BLaER1 (cell line): ENCODE results near the gene TM9SF1.
A peak's percentile ranks its signal among the peaks of the same experiment; 100 is the strongest.

Source experiments
- H3K27ac ChIP-seq: shearing (Covaris generic); formaldehyde crosslinking; 2 replicates; pipeline ENCODE4 v1.8.1; 2022
- H3K27me3 ChIP-seq: shearing (Covaris generic); formaldehyde crosslinking; 2 replicates; pipeline ENCODE4 v1.8.1; 2022
- H3K36me3 ChIP-seq: shearing (Covaris generic); formaldehyde crosslinking; 2 replicates; pipeline ENCODE4 v1.8.1; 2022
- H3K4me1 ChIP-seq: shearing (Covaris generic); formaldehyde crosslinking; 2 replicates; pipeline ENCODE4 v1.8.1; 2022
- H3K4me2 ChIP-seq: shearing (Covaris generic); formaldehyde crosslinking; 2 replicates; pipeline ENCODE4 v1.8.1; 2022
- H3K4me3 ChIP-seq: shearing (Covaris generic); formaldehyde crosslinking; 2 replicates; pipeline ENCODE4 v1.8.1; 2022
- H3K9ac ChIP-seq: shearing (Covaris generic); formaldehyde crosslinking; 2 replicates; pipeline ENCODE4 v1.8.1; 2022
- H3K9me3 ChIP-seq: shearing (Covaris generic); formaldehyde crosslinking; 2 replicates; pipeline ENCODE4 v1.8.1; 2022
- H4K20me1 ChIP-seq: shearing (Covaris generic); formaldehyde crosslinking; 2 replicates; pipeline ENCODE4 v1.8.1; 2022
- Cebpa-rat ChIP-seq: shearing (Covaris generic); IDR thresholded peaks from 2 replicates; pipeline ENCODE4 v1.8.1; 2022

The TM9SF1 gene

GRCh38 chr14:24196071-24197055 is 1.1 kb upstream of the TM9SF1 start:
- Histone ChIP-seq H3K27ac (peak overlapping the region; percentile 99), H4K20me1 (no peaks in the 10 kb centered on the region)
- no peak for TF ChIP-seq Cebpa-rat

GRCh38 chr14:24194873-24195185 is 412 bp downstream of the TM9SF1 start:
- no peaks in the 10 kb centered on the region for H4K20me1 ChIP-seq
- peak overlapping the region; percentile 99 for H3K27ac ChIP-seq
- TF ChIP-seq Cebpa-rat, result no peak
- H3K9me3 ChIP-seq, result no peaks in the 10 kb centered on the region
- H3K9ac ChIP-seq, result peak overlapping the region; percentile 98
- H3K4me3 ChIP-seq, result peak overlapping the region; percentile 72
- H3K4me2 ChIP-seq, result peak overlapping the region; percentile 84
- no peaks in the 10 kb centered on the region for H3K27me3 ChIP-seq
- H3K4me1 ChIP-seq, result peaks cover 58% of the 10 kb centered on the region
- H3K36me3 ChIP-seq, result peaks cover 45% of the 10 kb centered on the region

More at GRCh38 chr14:24196071-24197055, 1.1 kb upstream of the TM9SF1 start:
- H3K4me2 ChIP-seq, result peak overlapping the region; percentile 84
- peak overlapping the region; percentile 98 for H3K9ac ChIP-seq
- peak overlapping the region; percentile 72 for H3K4me3 ChIP-seq
- H3K27me3 ChIP-seq, result no peaks in the 10 kb centered on the region
- peaks cover 58% of the 10 kb centered on the region for H3K4me1 ChIP-seq
- H3K36me3 ChIP-seq, result peaks cover 49% of the 10 kb centered on the region
- H3K9me3 ChIP-seq, result peaks cover 3% of the 10 kb centered on the region

- peak overlapping the region; percentile 98 for H3K9ac ChIP-seq
- peaks cover 40% of the 10 kb centered on the region for H3K36me3 ChIP-seq
- no peak overlapping the region for H3K27ac ChIP-seq
- H4K20me1 ChIP-seq, result no peaks in the 10 kb centered on the region
- peak overlapping the region; percentile 72 for H3K4me3 ChIP-seq
- no peaks in the 10 kb centered on the region for H3K27me3 ChIP-seq
- peak overlapping the region; percentile 84 for H3K4me2 ChIP-seq
- TF ChIP-seq Cebpa-rat, result no peak
- no peaks in the 10 kb centered on the region for H3K9me3 ChIP-seq
- H3K4me1 ChIP-seq, result peaks cover 62% of the 10 kb centered on the region
These were observed 912 bp downstream of the TM9SF1 start for GRCh38 chr14:24194186-24194872.

DNA sequence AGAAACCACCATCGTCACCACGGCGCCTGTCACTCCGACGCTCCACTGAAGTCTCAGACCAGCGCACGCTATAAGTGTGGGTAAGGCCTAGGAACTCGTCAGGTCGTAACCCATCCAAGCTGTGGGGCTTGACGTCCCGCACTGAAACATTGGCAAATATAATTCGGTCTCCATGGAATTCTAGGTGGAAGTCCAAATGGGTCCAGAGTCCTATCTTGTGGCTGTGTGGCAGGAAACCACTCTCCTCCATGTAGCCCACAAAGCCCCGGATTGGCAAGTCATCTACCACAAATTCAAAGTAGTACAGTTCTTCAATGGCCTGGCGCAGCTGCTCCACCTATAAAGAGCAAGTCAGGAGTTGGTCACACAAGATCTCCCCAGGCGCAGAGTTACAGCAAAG is 2.3 kb downstream of the TM9SF1 start:
- Histone ChIP-seq H3K4me3 (no peak overlapping the region), H3K4me1 (peaks cover 65% of the 10 kb centered on the region), H3K27ac (no peak overlapping the region), H3K27me3 (no peaks in the 10 kb centered on the region), H3K4me2 (peak overlapping the region; percentile 43), H3K9ac (no peak overlapping the region), H3K36me3 (peaks cover 29% of the 10 kb centered on the region), H4K20me1 (no peaks in the 10 kb centered on the region), H3K9me3 (no peaks in the 10 kb centered on the region)
- TF ChIP-seq Cebpa-rat, result no peak

GRCh38 chr14:24190416-24190815 is 4.8 kb downstream of the TM9SF1 start:
- H3K4me3 ChIP-seq, result no peak overlapping the region
- no peak overlapping the region for H3K27ac ChIP-seq
- H3K27me3 ChIP-seq, result no peaks in the 10 kb centered on the region
- H3K4me2 ChIP-seq, result no peak overlapping the region
- TF ChIP-seq Cebpa-rat, result no peak
- no peak overlapping the region for H3K9ac ChIP-seq
- H3K4me1 ChIP-seq, result peaks cover 60% of the 10 kb centered on the region
- peaks cover 49% of the 10 kb centered on the region for H3K36me3 ChIP-seq
- H3K9me3 ChIP-seq, result no peaks in the 10 kb centered on the region
- H4K20me1 ChIP-seq, result no peaks in the 10 kb centered on the region

GRCh38 chr14:24189460-24189859 is 5.8 kb downstream of the TM9SF1 start:
- no peak overlapping the region for H3K4me3 ChIP-seq
- 0 out of 2 replicates have a peak overlapping the region, but pooled peaks have one; percentile 43 for H3K27ac ChIP-seq
- no peaks in the 10 kb centered on the region for H3K27me3 ChIP-seq
- H3K4me2 ChIP-seq, result peak overlapping the region; percentile 92
- H3K4me1 ChIP-seq, result peaks cover 54% of the 10 kb centered on the region
- H3K36me3 ChIP-seq, result peaks cover 59% of the 10 kb centered on the region
- no peak for TF ChIP-seq Cebpa-rat
- H3K9me3 ChIP-seq, result no peaks in the 10 kb centered on the region
- no peaks in the 10 kb centered on the region for H4K20me1 ChIP-seq
- no peak overlapping the region for H3K9ac ChIP-seq

DNA sequence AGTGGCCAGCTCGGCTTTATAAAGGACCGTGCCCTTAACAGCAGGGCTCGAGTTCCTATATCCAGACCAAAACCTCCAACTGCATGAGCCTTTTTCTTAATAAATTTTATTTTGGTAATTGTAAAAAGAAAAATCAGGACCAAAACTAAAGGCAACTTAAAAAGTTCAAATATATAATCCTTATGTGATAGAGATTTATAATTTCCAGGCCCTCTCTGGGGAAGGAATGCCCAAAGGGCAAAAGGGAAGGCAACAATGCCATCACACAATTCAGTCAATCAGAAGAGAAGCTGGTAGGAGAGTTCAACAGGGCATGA is 6.2 kb downstream of the TM9SF1 start:
- peak overlapping the region; percentile 81 for H3K4me3 ChIP-seq
- H3K4me1 ChIP-seq, result peaks cover 49% of the 10 kb centered on the region
- TF ChIP-seq Cebpa-rat, result no peak
- peak overlapping the region; percentile 43; the same call in 1 of the 2 replicates for H3K27ac ChIP-seq
- H3K27me3 ChIP-seq, result no peaks in the 10 kb centered on the region
- H3K9me3 ChIP-seq, result no peaks in the 10 kb centered on the region
- peak overlapping the region; percentile 92 for H3K4me2 ChIP-seq
- H4K20me1 ChIP-seq, result no peaks in the 10 kb centered on the region
- H3K36me3 ChIP-seq, result peaks cover 63% of the 10 kb centered on the region
- peak overlapping the region; percentile 51; the same call in 1 of the 2 replicates for H3K9ac ChIP-seq

DNA sequence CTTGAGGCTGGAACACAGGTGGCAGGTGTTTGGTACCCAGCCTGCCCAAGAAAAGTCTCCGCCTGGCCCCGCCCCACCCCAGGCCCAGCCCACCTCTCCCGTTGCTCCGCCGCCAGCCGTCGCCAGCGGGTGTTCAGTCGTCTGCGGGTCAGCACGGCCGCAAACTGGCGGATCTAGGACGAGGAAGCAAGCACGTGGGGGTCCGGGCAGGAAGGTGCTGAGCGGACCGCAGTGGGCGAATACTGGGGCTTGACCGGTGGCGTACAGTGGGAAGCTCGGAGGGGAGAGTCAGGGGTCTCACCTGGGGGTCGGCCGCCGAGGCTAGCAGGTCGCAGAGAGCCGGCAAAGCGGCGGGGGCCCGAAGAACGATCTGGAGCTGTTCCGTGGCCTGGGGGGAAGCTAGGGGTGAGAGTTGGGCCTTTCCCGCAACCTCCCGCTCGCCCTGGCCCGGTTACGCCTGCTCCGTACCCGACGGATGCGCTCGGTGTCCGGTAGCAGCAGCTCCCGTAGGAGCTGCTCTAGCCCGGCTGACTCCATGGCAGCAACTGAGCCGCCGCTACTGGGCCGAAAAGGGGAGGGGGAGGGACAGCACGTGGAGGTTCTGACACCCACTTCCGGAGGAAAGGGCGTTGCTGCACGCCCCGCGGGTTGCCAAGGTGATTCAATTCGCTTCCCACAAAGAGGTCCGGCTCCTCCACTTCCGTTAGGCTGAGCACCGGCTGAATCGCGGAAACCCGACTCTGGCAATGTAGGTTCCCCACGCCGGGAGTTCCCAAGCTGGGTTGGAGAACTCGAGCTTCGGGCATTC is 6.8 kb downstream of the TM9SF1 start, which contains the start of gene IPO4:
Gene IPO4, minus strand, starts transcription at position 566 of the 808 bp plus-strand sequence. Its CDS starts 29 bp downstream, at position 537.
- Histone ChIP-seq H3K9me3 (no peaks in the 10 kb centered on the region), H4K20me1 (no peaks in the 10 kb centered on the region), H3K9ac (peak within 1 kb of the TSS; percentile 84), H3K4me1 (peaks cover 45% of the 10 kb centered on the region), H3K4me3 (peak within 1 kb of the TSS; percentile 81), H3K27ac (peak within 1 kb of the TSS; percentile 83), H3K36me3 (peaks cover 67% of the 10 kb centered on the region), H3K4me2 (peak within 1 kb of the TSS; percentile 92), H3K27me3 (no peaks in the 10 kb centered on the region)
- TF ChIP-seq Cebpa-rat, result no peak

GRCh38 chr14:24187539-24187915 is 7.7 kb downstream of the TM9SF1 start:
- H3K9me3 ChIP-seq, result no peaks in the 10 kb centered on the region
- no peaks in the 10 kb centered on the region for H3K27me3 ChIP-seq
- H3K36me3 ChIP-seq, result peaks cover 70% of the 10 kb centered on the region
- peak overlapping the region; percentile 92 for H3K4me2 ChIP-seq
- peak overlapping the region; percentile 84 for H3K9ac ChIP-seq
- no peak for TF ChIP-seq Cebpa-rat
- H3K4me1 ChIP-seq, result peaks cover 35% of the 10 kb centered on the region
- no peaks in the 10 kb centered on the region for H4K20me1 ChIP-seq
- peak overlapping the region; percentile 81 for H3K4me3 ChIP-seq
- peak overlapping the region; percentile 83; the same call in 1 of the 2 replicates for H3K27ac ChIP-seq
